AG04449 (cell line): Measurements from ENCODE around the gene DHDDS.

ENCODE experiments used
- CTCF ChIA-PET: fragments of 350-600 bp; formaldehyde crosslinking; extraction: SDS; loops from one replicate; lab custom pipeline; 2021; ENCODE audit warnings: antibody characterized with exemption; lab: Yijun Ruan, JAX
- POLR2A ChIA-PET: fragments of 400-600, 350-600 bp; formaldehyde crosslinking; extraction: SDS; loops from one replicate; lab custom pipeline; 2020; ENCODE audit warnings: antibody characterized with exemption, inconsistent platforms; lab: Yijun Ruan, JAX
- DNase-seq: peaks from one replicate; pipeline ENCODE4 v3.0.0-alpha.2; 2010; ENCODE audit warnings: low read depth, low spot score
- H3K4me3 ChIP-seq: 2 replicates; pipeline ENCODE4 v1.5.1; 2011; ENCODE audit warnings: low read depth, mild to moderate bottlenecking, control low read depth, low read length
- TF ChIP-seq, protein P1 (sequence below): IDR thresholded peaks from one replicate; pipeline ENCODE4 v1.5.1; 2011; ENCODE audit warnings: mild to moderate bottlenecking, moderate library complexity, low read length, control low read depth, inconsistent platforms; ENCODE audit not compliant: insufficient read depth; ENCODE audit errors: missing control alignments

Gene DHDDS

DNA sequence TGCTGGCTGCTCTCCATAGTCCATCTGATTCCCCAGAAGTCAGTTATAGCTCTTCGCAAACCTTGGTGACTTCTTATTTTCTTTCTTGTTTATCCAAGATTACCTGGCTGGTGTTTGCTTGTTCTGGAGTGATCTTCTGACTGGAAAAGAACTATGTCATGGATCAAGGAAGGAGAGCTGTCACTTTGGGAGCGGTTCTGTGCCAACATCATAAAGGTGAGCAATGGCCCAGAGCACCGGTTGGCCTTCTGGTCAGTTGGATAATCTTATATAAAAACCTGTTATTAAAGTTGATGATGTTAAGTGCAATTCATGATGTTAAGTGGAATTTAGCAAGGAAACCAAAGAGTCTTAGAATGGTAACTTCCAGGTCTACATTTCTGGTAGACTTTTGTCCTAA, 672 bp downstream of the DHDDS start:
- ChIA-PET POLR2A (interaction anchor here (0.8 to 1.4 kb wide), 2 partner anchors 11 to 67 kb away, joined by 4 read pairs; no protein-coding TSS in a partner anchor), CTCF (interaction anchor here (1.0 to 7.5 kb wide), 5 partner anchors 13 to 148 kb away, joined by 3 to 91 read pairs (median 6); no protein-coding TSS in a partner anchor)
- DNase-seq: no peak
- peak overlapping the region; percentile 86 for H3K4me3 ChIP-seq
- TF ChIP-seq, protein P1, sequence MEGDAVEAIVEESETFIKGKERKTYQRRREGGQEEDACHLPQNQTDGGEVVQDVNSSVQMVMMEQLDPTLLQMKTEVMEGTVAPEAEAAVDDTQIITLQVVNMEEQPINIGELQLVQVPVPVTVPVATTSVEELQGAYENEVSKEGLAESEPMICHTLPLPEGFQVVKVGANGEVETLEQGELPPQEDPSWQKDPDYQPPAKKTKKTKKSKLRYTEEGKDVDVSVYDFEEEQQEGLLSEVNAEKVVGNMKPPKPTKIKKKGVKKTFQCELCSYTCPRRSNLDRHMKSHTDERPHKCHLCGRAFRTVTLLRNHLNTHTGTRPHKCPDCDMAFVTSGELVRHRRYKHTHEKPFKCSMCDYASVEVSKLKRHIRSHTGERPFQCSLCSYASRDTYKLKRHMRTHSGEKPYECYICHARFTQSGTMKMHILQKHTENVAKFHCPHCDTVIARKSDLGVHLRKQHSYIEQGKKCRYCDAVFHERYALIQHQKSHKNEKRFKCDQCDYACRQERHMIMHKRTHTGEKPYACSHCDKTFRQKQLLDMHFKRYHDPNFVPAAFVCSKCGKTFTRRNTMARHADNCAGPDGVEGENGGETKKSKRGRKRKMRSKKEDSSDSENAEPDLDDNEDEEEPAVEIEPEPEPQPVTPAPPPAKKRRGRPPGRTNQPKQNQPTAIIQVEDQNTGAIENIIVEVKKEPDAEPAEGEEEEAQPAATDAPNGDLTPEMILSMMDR: no peak

DNA sequence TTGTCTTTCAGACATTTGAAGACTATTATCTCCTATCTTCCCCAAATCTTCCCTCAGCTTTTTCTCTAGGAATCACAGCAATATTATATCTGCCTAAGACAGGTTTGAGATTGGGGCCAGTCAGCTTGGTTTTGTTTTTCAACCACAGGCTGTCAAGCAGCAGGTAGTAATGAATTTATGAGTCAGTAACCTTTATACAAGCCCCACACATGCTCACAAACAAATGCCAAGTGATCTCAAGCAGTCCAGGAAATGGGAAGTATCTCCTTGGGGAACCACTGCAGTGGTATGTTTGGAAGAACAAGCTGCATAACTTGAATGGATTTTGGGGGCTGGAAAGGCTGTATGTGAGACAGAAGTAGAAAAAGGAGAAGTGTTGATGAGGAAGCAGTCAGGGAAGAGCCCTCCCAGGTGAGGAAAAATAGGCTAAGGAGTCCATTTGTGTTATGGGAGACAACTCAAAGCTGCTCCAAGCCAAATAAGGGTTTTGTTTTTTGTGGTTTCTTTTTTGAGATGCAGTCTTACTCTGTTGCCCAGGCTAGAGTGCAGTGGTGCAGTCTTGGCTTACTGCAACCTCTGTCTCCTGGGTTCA, 2.1 kb downstream of the DHDDS start:
- DNase-seq: no peak
- no peak overlapping the region for H3K4me3 ChIP-seq
- ChIA-PET POLR2A (interaction anchor here (1.5 kb wide), 1 partner anchor 11 kb away, joined by 3 read pairs; no protein-coding TSS in a partner anchor), CTCF (interaction anchor here (0.7 to 7.5 kb wide), 4 partner anchors 18 to 158 kb away, joined by 3 to 91 read pairs (median 14); no protein-coding TSS in a partner anchor)
- TF ChIP-seq, protein P1: no peak

DNA sequence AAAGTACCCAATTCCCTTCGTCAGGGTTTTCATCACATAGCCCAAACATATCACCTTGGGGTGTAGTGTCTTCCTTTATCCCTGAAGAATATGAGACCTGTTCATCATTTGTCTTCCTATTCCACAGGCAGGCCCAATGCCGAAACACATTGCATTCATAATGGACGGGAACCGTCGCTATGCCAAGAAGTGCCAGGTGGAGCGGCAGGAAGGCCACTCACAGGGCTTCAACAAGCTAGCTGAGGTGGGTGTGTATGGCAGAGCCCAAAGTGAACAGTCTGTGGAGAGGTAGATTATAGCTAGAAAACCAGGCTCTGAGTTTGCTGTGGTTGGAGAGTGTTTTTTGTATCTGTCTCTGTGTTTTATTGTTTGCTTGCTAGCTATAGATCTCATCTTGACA, 5.9 kb downstream of the DHDDS start:
- TF ChIP-seq, protein P1: no peak
- POLR2A ChIA-PET: interaction anchor here (1.0 kb wide), 1 partner anchor 18 kb away, joined by 3 read pairs; no protein-coding TSS in a partner anchor
- no peak for DNase-seq
- no peak overlapping the region for H3K4me3 ChIP-seq
- CTCF ChIA-PET: interaction anchor here (1.2 to 2.3 kb wide), 2 partner anchors 21 to 33 kb away, joined by 3 to 9 read pairs; no protein-coding TSS in a partner anchor

DNA sequence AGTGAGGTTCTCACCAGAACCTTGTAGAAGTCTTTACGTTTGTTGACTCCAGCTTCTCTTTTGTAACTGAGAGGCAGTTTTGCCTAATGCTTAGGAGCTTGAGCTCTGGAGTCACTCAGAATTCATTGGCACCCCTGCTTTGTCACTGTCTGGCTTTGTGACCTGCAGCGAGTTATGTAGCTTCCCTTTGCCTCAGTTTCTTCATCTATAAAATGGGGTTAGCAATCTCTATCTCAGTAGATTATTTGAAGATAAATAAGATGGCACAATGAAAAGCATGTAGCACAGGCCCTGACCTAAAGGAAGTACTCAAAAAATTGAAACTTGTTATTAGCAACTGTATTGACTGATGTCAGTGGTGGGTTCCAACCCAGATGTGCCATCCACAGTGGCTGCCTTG, 8.1 kb downstream of the DHDDS start:
- DNase-seq: no peak
- ChIA-PET POLR2A (no interaction called here), CTCF (interaction anchor here (1.0 to 2.2 kb wide), 3 partner anchors 14 to 30 kb away, joined by 3 to 10 read pairs (median 8); no protein-coding TSS in a partner anchor)
- H3K4me3 ChIP-seq: no peak overlapping the region
- TF ChIP-seq, protein P1: no peak

DNA sequence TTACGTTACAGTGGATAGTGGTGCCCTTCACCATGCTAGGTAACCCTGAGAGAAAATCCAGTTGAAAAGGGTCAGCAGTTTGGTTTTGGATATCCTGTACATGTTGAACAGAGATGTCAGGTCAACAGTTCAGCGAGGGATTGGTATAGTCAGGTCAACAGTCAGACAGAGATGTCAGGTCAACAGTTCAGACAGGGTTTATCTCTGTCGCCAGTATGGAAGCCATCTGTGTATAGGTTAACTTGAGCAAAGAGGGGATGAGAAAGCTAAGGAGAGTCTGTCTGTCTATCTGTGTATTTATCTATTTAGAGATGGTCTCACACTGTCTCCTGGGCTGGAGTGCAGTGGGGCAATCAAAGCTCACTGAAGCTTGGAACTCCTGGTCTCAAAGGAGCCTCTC, 17.7 kb downstream of the DHDDS start:
- ChIA-PET POLR2A (no interaction called here), CTCF (interaction anchor here (0.7 to 3.6 kb wide), 3 partner anchors 12 to 20 kb away, joined by 3 to 13 read pairs (median 3); no protein-coding TSS in a partner anchor)
- DNase-seq: no peak
- TF ChIP-seq, protein P1: no peak
- no peak overlapping the region for H3K4me3 ChIP-seq

DNA sequence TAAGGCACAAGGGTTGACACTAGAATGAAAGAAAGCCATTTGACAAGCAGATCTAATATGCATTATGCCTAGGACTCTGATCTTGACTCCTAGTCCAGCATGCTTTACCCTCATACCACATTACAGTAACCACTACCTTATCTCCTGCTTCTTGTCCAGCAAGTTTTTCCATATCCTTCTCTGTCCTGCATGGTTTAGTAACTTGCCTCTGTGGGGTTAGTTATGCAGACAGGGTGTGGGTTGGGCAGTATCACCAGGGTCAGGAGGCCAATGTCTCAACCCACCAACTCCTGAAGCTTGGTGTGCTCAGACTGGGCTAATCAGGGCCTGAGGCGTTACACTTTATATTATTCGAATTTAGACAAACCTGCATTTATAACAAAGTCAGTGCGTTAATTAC, 18.8 kb downstream of the DHDDS start:
- ChIA-PET CTCF (interaction anchor here (3.6 kb wide), 1 partner anchor 19 kb away, joined by 13 read pairs; no protein-coding TSS in a partner anchor), POLR2A (interaction anchor here (0.6 kb wide), 2 partner anchors 265 to 1433 kb away, joined by 3 read pairs; no protein-coding TSS in a partner anchor)
- no peak for DNase-seq
- no peak overlapping the region for H3K4me3 ChIP-seq
- TF ChIP-seq, protein P1: no peak
